ENCODE results near the gene NDUFA1.
A peak's percentile ranks its signal among the peaks of the same experiment; 100 is the strongest.
"Not testable (repeated sequence)": the region's sequence is repeated elsewhere in the genome, so short reads cannot be mapped to it uniquely, and the experiment has no call there.

NDUFA1 gene

DNA sequence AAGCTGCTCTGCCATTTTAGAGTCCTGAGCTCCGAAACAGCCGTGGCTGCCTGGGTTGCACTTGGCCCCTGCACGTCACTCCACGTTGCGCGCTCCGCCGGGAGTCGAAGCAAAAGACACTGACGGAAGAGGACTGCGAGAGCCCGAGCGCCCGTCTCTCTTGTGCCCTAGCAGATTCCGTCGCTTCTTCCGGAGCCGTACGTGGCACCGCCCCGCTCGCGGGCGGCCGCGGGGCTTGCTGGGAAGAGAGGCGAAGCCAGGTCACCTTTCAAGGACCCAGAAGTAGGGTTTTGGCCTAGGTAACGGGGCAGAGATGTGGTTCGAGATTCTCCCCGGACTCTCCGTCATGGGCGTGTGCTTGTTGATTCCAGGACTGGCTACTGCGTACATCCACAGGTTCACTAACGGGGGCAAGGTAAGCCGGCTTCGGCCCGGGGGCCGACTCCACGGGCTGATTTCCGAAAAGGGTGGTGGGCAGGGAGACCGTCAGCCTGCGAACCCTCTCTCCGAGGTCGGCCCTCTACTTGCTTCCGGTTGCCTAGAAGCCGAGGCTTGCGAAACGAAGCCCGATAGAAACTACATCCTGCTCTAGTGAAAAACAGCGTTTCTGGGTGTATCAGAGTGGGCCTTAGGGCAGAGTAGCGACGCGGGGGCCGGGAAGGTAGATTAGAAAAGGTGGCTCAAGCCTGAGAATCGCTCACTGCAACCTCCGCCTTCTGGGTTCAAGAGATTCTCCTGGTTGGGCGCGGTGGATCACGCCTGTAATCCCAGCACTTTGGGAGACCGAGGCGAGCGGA lies at the start of gene NDUFA1, which contains the start of gene RNF113A:
NDUFA1 (plus strand) TSS at position 234 of the 797 bp plus-strand sequence; CDS start at position 314, 80 bp downstream.
RNF113A (minus strand) TSS at position 135 of the 797 bp plus-strand sequence; CDS start at position 15, 120 bp downstream.
- peak; percentile 68 to 74 for DNase-seq (ENCODE audit: low read depth in 1 of 2, low spot score in 1 of 2)

DNA sequence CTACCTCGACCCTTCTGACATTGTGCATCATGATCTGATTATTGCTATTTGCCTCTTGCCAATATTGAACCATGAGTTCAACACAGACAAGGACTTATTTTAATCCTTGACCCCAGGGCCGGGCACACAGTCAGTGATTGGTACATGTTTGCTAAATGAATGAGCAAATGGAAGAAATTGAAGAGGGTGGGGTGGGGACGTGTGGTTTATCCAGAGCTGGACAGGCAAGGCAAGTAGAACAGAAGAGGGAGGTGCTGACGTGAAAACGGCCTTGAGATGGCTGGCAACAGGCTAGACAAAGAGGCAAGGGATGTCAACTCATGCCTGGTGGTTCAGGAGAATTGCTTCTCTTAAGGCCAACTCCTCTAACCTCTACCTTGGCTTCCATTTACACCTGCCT lies 47.4 kb upstream of the NDUFA1 start:
- not testable (repeated sequence) for DNase-seq (ENCODE audit: low read depth in 1 of 2, low spot score in 1 of 2)

DNA sequence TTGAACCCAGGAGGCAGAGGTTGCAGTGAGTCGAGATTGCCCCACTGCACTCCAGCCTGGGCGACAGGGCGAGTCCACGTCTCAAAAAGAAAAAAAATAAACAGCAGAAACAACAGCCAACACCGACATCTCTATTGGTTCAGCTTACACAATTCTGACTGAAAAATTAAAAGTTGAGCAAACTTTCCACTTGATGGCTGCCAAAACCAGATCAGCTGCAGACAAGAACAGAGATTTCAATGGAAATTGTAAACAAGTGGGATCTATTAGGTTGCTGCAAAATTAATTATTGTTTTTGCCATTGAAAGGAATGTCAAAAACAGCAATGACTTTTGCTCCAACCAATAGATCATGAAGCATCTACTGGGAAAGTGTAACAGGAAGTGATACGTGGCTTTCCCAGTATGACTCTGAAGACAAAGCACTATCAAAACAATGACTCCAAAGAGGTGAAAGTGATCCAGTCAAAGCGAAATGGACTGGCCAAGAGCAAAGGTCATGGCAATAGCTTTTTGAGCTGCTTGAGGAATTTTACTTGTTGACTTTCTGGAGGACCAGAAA lies 45.2 kb upstream of the NDUFA1 start:
- DNase-seq (ENCODE audit: low read depth in 1 of 2, low spot score in 1 of 2), result no peak

DNA sequence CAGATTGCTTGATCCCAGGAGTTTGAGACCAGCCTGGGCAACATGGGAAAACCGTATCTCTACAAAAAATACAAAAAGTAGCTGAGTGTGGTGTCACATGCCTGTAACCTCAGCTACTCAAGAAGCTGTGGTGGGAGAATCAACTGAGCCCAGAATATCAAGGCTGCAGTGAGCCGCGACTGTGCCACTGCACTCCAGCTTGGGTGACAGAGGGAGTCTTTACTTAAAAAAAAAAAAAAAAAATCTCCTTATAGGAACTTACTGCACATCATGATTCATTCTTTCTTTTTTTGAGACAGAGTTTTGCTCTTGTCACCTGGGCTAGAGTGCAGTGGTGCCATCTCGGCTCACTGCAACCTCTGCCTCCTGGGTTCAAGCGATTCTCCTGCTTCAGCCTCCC lies 43.2 kb upstream of the NDUFA1 start:
- DNase-seq (ENCODE audit: low read depth in 1 of 2, low spot score in 1 of 2), result no peak

DNA sequence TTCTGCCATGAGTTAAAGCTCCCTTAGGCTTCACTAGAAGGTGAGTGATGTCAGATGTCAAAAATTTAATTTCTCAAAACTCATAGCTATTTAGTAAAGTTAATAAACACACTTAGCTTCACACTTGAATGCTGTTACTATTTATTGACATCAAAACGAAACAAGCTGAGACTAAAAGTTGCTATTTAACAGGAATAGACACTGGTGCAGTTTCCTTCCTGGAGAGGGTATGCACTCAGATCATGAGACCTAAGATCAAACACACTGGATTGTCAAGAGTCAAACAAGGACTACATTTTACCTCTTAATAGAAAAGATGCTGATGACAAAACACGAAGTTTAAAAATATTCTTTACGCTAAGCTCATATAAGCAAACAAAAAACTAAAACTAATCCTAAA lies 37.7 kb upstream of the NDUFA1 start:
- DNase-seq (ENCODE audit: low read depth in 1 of 2, low spot score in 1 of 2), result no peak

DNA sequence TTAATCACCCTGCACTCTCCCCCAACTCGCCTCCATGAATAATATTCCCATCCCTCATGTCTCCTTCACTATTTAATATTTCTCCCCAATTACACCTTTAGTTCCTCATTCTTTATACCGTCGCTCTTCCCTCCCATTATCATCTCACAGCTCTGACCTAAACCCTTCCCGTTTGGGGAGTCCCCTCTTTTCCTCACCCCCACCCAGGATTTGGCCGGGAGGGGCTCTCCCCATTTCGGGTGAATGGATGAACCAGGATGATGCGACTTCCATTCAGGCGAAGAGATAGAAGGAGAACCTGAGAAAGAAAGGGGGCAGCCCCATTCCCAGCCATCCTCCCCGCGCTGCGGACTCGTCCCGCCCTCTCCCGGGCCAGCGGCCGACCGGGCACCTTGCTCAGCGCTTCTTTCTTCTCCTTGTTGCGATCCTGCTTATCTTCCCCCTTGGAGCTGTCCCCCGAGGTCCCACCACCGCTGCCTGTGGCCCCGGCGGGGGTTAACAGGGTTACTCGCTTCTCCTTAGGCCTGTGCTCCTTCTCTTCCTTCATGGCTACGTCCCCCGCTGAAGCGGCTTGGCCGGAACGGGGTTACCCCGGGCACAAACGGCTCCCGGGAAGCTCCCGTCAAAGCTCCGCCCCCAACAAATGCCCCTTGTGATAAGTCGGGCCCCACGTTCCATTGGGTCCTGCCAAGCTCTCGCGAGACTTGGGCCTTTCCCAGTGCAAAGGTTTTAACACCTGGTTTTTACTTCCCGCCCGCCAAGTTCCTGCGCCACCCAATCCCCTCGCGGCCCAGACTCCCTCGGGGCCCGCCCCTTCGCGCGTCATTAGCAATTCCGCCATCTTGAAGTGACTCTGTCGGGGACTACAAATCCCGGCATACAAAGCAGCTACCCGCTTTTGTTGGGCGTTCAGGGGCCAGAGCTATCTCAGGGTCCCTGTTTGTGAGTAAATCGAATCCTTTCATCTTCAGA lies 19.0 kb upstream of the NDUFA1 start, which contains the start of gene UPF3B:
UPF3B (minus strand) TSS at position 582 of the 972 bp plus-strand sequence; CDS start at position 547, 35 bp downstream.
- peak; percentile 76 to 83 for DNase-seq (ENCODE audit: low read depth in 1 of 2, low spot score in 1 of 2)

DNA sequence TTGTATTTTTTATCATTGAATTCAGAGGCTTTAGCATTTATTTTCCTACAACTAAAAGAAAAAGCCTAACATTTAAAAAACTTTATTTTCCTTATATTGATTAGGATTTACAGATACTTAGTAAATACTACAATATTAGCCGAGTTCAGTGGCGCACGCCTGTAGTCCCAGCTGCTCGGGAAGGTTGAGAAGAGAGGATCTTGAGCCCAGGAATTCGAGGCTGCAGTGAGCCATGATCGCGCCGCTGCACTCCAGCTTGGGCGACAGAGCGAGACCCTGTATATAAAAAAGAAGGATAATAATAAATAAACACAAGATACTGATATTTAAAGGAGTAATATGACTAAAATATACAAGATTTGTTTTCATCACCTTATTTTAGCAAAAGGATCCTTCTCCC lies 18.2 kb upstream of the NDUFA1 start:
- no peak for DNase-seq (ENCODE audit: low read depth in 1 of 2, low spot score in 1 of 2)

DNA sequence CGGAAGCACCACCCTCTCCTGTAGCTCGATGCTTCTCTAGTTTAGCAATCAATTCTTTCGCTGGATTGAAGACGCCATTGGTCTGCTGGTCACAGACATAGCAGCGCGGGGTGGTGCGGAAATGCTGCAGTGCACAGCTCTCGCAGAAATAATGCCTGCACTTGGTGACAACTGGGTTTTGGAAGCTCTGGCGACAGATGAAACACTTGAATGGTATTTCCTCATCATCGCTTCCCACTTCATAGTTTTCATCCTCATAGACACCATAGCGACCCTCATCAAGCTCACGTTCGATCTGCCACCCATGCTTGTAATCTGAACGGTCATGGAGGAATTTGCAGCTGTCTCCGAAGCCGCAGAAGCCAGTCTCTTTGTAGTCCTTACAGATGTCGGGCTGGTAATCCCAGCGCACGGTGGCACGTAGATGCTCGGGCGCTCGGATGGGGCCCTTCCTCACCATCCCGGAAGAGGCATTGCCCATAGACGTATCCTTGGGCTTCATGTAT lies 953 bp upstream of the NDUFA1 start:
- DNase-seq (ENCODE audit: low read depth in 1 of 2, low spot score in 1 of 2), result no peak

DNA sequence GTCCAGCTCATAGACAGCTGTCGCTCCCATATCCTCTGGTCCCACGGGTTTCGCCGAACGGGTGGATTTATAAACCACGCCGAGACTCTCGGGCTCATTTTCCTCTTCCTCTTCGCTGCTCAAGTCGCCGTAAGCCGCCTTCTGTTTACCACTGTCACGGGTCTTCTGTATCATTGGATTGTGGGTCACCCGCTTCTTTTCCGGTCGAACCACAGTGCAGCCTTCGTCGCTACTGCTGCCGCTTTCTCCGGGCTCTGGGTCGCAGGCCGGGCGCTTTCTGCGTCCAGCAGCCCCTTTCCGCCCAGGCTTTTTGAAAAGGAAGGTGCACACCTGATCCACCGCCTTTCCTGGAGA lies 410 bp upstream of the NDUFA1 start:
- no peak for DNase-seq (ENCODE audit: low read depth in 1 of 2, low spot score in 1 of 2)

DNA sequence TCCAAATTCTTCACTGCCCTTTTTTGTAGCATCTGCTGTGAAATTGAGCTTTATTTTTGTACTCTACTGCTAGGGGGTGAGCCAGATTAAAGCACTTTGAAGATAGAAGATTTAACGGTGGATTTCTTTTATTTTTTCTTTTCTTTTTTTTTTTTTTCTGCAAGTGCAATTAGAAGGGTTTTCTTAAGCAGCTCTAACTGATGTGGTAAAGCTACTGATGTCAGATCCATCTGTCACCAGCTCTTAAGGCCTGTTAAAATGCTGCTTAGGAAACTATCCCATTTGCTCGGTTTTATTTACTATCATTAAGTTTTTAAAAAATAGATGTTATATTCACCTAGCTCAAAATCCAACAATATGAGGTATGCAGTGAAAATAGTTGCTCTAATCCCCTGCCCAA lies 7.1 kb downstream of the NDUFA1 start:
- DNase-seq (ENCODE audit: low read depth in 1 of 2, low spot score in 1 of 2), result no peak

DNA sequence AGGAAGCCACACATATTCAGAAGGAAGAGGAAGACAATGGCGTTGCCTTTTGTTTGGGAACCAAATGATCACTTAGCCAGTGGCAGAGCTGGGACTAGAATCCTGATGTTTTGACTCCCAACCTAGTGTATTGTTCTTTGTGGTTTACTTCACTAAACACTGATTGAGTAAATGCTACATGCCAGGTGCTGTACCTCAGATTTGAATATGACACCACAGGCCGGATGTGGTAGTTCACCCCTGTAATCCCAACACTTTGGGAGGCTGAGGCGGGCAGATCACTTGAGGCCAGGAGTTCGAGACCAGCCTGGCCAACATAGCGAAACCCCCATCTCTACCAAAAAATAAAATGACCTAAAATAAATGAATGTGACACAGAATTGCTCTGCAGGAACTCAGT lies 8.4 kb downstream of the NDUFA1 start:
- no peak for DNase-seq (ENCODE audit: low read depth in 1 of 2, low spot score in 1 of 2)

DNA sequence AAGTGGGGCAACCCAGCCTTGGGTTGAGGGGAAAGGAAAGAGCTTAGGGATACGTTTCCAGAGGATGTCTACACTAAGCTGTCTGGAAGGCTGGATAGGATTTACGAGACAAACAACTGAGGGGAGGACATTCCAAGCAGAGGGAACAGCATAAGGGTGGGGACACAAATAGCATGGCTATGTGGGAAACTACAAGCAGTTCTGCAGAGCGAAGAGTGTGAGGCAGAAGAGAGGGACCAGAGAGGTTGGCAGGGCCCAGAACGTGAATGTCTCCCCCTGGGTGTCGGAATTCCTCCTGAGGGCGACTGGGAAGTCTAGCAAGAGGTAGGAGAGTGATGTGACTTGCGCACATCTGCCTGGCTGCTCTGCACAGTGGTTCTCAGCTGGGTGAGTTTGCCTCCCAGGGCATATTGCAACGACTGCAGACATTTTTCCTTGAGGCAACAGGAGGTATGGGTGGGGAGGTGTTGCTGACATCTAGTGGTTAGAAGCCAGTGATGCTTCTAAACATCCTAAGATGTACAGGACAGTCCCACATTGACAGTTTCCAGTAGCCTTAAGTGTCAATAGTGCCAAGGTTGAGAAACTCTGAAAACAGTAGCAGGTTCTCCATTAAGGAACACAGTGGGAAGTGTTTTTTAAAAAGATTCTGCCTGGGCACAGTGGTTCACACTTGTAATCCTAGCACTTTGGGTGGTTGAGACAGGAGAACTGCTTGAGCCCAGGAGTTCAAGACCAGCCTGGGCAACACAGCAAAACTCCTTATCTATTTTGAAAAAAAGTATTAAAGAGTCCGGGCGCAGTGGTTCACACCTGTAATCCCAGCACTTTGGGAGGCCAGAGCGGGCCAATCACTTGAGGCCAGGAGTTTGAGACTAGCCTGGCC lies 9.2 kb downstream of the NDUFA1 start:
- no peak for DNase-seq (ENCODE audit: low read depth in 1 of 2, low spot score in 1 of 2)

DNA sequence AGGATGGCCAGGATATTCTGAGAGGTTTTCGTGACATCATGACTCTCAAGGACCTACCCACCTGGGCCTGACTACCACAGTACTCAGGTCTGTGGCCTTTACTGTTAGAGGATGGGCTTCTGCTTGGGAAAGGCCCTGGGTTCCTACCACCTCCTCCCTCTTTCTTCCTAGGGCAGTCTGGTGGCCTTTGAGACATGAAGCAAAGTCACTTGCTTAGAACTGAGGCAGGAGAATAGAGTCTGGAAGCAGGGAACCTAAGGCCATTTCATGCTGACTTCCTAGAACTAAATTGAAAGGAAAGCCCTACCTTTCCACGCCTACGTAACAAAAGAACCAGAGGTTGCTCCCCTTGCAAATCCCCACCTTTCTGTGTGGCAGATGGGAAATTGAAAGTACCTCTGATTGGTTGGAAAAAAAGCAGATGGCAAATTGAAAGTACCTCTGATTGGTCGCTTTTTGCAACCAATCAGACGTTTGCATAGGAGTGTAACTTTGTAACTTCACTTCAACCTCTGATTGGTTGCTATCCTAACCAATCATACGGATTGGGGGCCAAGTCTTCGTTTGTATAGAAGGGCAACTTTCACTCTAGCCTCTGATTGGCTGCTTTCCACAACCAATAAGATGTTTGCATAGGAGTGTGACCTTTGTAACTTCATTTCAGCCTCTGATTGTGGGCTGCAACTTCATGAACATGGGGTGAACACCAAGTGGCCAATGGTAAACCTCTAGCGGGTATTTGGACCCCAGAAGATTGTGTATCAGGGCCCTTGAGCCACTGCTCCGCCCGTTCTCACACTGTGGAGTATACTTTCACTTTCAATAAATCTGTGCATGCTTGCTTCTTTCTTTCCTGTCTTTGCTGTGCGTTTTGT lies 14.2 kb downstream of the NDUFA1 start:
- no peak for DNase-seq (ENCODE audit: low read depth in 1 of 2, low spot score in 1 of 2)

DNA sequence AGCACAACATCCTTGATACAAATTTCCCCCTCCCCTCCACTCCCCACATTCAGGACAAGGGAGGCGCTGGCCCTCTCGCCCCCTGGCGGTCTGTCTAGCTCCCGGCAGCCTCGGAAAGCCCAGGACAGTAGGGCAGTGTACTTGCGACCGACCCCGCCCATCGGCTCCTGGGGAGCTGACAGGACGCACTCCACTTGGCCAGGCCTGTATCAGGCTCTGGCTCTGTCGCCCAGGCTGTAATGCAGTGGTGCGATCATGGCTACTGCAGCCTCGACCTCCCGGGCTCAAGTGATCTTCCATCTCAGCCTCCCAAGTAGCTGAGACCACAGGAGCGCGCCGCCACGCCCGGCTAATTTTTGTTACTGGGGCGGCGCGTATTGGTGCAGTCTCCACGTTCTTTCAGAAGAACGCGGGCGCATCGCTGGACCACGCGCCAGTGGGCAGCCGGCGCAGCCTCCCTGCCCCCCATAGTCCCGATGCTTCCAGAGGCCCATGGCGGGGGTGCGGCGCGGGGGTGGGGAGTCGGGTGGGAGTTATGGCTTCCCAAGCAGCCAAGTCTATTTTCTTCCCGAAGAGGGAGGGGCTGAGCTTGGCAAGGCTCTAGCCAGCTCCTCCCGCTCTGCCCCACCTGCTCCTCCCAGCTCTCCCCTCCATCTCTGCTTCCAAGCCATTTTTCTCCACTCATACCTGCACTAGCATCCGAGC lies 16.2 kb downstream of the NDUFA1 start:
- peak in 1 of 2 donors; percentile 28 for DNase-seq (ENCODE audit: low read depth in 1 of 2, low spot score in 1 of 2)

DNA sequence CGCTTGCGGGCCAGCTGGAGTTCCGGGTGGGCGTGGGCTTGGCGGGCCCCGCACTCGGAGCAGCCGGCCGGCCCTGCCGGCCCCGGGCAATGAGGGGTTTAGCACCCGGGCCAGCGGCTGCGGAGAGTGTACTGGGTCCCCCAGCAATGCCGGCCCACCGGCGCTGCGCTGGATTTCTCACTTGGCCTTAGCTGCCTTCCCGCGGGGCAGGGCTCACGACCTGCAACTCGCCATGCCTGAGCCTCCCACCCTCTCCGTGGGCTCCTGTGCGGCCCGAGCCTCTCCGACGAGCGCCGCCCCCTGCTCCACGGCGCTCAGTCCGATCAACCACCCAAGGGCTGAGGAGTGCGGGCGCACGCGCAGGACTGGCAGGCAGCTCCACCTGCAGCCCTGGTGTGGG lies 19.0 kb downstream of the NDUFA1 start:
- not testable (repeated sequence) for DNase-seq (ENCODE audit: low read depth in 1 of 2, low spot score in 1 of 2)

DNA sequence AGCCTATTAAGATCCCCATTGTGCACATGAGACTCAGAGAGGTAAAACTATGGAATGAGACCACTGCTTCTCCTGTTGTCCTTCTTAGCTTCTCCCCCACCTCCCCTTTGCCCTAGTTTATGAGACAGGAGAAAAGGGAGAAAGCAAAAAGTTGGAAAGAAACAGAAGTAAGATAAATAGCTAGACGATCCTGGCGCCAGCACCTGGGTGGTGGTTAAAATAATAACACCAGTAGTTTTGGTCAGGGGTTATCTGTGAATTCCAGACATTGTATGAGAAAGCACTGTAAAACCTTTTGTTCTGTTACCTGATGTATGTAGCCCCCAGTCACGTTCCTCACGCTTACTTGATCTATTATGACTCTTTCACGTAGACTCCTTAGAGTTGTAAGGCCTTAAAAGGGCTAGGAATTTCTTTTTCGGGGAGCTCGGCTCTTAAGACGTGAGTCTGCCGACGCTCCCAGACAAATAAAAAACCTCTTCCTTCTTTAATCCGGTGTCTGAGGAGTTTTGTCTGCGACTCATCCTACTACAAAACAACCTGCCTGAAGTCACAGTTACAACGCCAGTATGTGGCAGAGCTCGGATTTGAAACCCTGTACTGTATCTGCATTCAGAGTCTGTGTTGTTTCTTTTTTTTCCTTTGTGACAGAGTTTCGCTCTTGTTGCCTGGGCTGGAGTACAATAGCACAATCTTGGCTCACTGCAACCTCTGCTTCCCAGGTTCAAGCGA lies 20.5 kb downstream of the NDUFA1 start:
- DNase-seq (ENCODE audit: low read depth in 1 of 2, low spot score in 1 of 2), result not testable (repeated sequence)

DNA sequence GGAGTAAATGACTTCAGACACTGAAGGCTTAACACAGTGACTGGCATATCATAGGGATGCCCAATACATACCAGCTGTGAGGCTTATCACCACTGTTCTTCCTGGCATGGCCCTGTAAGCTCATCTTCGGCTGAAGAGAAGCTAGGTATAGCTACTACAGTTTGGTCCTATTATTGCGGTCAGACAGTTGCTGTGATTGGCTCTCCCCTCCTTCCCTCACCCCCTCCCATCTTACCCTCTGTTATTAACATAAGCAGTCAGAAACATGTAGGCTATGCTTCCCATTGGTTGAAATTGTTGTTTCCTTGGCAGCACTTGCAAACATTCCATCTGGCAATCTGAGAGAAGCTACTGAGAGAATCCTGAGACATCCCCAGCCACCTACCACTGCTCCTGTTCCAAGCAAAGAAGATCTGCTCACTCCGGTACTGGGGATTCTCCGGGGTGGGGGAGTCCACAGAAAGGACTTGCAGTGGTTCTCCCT lies 24.3 kb downstream of the NDUFA1 start, which contains the start of gene AKAP14:
AKAP14 (plus strand) TSS at position 51 of the 484 bp plus-strand sequence. CDS start 7,331 bp downstream, outside the sequence.
- no peak for DNase-seq (ENCODE audit: low read depth in 1 of 2, low spot score in 1 of 2)

DNA sequence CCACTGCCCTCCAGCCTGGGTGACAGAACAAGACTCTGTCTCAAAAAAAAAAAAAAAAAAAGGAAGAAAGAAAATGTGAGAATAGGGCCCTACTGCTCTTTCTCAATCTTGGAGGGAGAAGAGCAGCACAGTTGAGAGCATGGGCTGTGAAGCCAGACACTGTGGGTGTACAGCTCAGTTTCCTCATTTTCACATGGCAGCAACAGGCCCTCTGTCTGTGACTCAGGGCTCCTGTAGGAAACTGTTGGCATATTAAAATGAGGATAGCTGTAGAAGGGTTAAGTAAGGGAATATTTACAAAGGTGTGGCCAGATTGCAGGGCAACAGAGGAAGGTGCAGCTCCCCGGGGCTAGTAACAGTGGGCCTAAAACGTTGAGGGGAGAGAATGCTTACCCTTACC lies 27.5 kb downstream of the NDUFA1 start:
- DNase-seq (ENCODE audit: low read depth in 1 of 2, low spot score in 1 of 2), result no peak
